ENCODE measurements around the gene TRPM2. TPM values are rescaled to one million over a fixed set of nuclear protein-coding genes. Genes with fewer than 3 reads are reported as not detected.
A peak's percentile ranks its signal among the peaks of the same experiment; 100 is the strongest.

TRPM2 gene
- total RNA-seq, 1 experiment from 2014 or later, result 28.1 TPM

- no peak for DNase-seq (ENCODE audit: low read depth, low spot score)
- H3K4me2 ChIP-seq (ENCODE audit: low read length), result peak overlapping the region; percentile 75
- BruUV-seq (replicated peaks), result no TSS peak
- H3K27ac ChIP-seq (ENCODE audit: low read depth, low read length), result no peak overlapping the region
- H2AFZ ChIP-seq (ENCODE audit: low read depth, low read length, poor library complexity, severe bottlenecking), result no peak overlapping the region
- no peaks in the 10 kb centered on the region for H4K20me1 ChIP-seq (ENCODE audit: insufficient read depth)
- no peak for ATAC-seq
- H3K4me3 ChIP-seq (replicated peaks in 1 of 2; ENCODE audit: low read depth in 1 of 2, low read length in 2 of 2), result no peak overlapping the region
- H3K9ac ChIP-seq (ENCODE audit: low read length), result no peak overlapping the region
- H3K4me1 ChIP-seq (ENCODE audit: control insufficient read depth in 1 of 2, insufficient read depth in 2 of 2, low read length in 2 of 2), result peaks cover 5 to 13% of the 10 kb centered on the region in 2 experiments; a peak in 3 of 4 replicates
- no peaks in the 10 kb centered on the region for H3K9me3 ChIP-seq (ENCODE audit: control insufficient read depth in 1 of 2, insufficient read depth in 1 of 2, low read depth in 1 of 2, low read length in 2 of 2)
- RAD21 ChIA-PET (ENCODE audit: low non-redundant PET in 1 of 2, low total read pairs in 2 of 2, uncharacterized antibody in 2 of 2, unreplicated experiment in 2 of 2), result no interaction called here
- intact Hi-C loops (cut with micrococcal nuclease), result no loop called here
- H3K9me2 ChIP-seq (ENCODE audit: insufficient read depth), result no peaks in the 10 kb centered on the region
- POLR2A ChIA-PET, result no interaction called here
- CTCF ChIA-PET, result interaction anchor here (0.7 to 1.8 kb wide), 5 partner anchors 11 to 35 kb away, joined by 3 to 5 read pairs (median 3); no protein-coding TSS in a partner anchor
- peaks cover 14% of the 10 kb centered on the region; the same call in 1 of the 2 replicates for H3K27me3 ChIP-seq (ENCODE audit: insufficient read depth, low read length)
- no peaks in the 10 kb centered on the region for H3K79me2 ChIP-seq (ENCODE audit: insufficient read depth, low read length)
- H3K36me3 ChIP-seq (ENCODE audit: control insufficient read depth in 1 of 2, insufficient read depth in 2 of 2, low read length in 2 of 2), result peaks cover 0 to 6% of the 10 kb centered on the region in 2 experiments; a peak in 1 of 4 replicates
- no peak for TF ChIP-seq CEBPB (IDR thresholded peaks at IDR 0.05; ENCODE audit: low read depth)
- no peak for TF ChIP-seq ZBTB33 (IDR thresholded peaks at IDR 0.05; ENCODE audit: extremely low read depth, insufficient replicate concordance, low read length)
- no peak for TF ChIP-seq FOSL1 (IDR thresholded peaks at IDR 0.05; ENCODE audit: low read depth)
- TF ChIP-seq REST (IDR thresholded peaks at IDR 0.05; ENCODE audit: low read depth), result no peak
- no peak for TF ChIP-seq MAX (IDR thresholded peaks at IDR 0.05)
- TF ChIP-seq ZFX (IDR thresholded peaks at IDR 0.05), result no peak
- TF ChIP-seq EGR1 (IDR thresholded peaks at IDR 0.05; ENCODE audit: low read depth), result no peak
- TF ChIP-seq SP1 (IDR thresholded peaks at IDR 0.05; ENCODE audit: low read depth), result no peak
- no peak for TF ChIP-seq POLR2AphosphoS5 (IDR thresholded peaks at IDR 0.05; ENCODE audit: low read depth, low read length)
Measured at GRCh38 chr21:44445145-44445812, 91.9 kb downstream of the TRPM2 start.
